Measurements from ENCODE around the gene LARP4B. TPM values are rescaled to one million over a fixed set of nuclear protein-coding genes. Genes with fewer than 3 reads are reported as not detected.

Gene LARP4B
- total RNA-seq, 1 donor from 2014 or later = 90.2 TPM

- no peak for TF ChIP-seq CTCF (IDR thresholded peaks at IDR 0.05; ENCODE audit: unreplicated experiment)
- peaks cover 45% of the 10 kb centered on the region for H3K9me3 Mint-ChIP-seq
Observed at GRCh38 chr10:767794-768193, 163.7 kb downstream of the LARP4B start.

GRCh38 chr10:767211-767610 is 164.3 kb downstream of the LARP4B start:
- Mint-ChIP-seq H3K27ac (no peak overlapping the region), H3K4me3 (no peak overlapping the region), H3K36me3 (no peaks in the 10 kb centered on the region), H3K9me3 (peaks cover 51% of the 10 kb centered on the region), H3K27me3 (ENCODE audit: low read depth) (peaks cover 5% of the 10 kb centered on the region), H3K4me1 (no peaks in the 10 kb centered on the region)
- TF ChIP-seq CTCF (IDR thresholded peaks at IDR 0.05; ENCODE audit: unreplicated experiment) = no peak
- DNase-seq (ENCODE audit: low spot score in 2 of 2, unreplicated experiment in 2 of 2) = no peak

More at GRCh38 chr10:767794-768193, 163.7 kb downstream of the LARP4B start:
- no peak for DNase-seq (ENCODE audit: low spot score in 2 of 2, unreplicated experiment in 2 of 2)
- no peaks in the 10 kb centered on the region for H3K4me1 Mint-ChIP-seq
- H3K27me3 Mint-ChIP-seq (ENCODE audit: low read depth) = peaks cover under 1% of the 10 kb centered on the region
- H3K27ac Mint-ChIP-seq = no peak overlapping the region
- no peak overlapping the region for H3K4me3 Mint-ChIP-seq
- no peaks in the 10 kb centered on the region for H3K36me3 Mint-ChIP-seq

DNA sequence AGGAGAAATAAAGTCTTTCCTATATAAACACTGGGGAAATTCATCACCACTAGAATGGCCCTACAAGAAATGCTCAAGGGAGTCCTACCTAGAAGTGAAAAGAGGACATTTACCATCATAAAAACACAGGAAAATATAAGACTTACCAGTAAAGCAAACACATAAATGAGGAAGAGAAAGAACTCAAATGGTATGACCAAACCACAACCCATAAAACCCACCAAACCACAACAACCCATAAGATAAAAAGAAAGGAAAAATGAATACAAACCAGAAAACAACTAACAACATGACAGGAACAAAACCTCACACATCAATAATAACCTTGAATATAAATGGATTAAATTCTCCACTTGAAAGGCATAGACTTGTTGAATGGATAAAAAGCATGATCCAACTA is 170.1 kb downstream of the LARP4B start:
- Mint-ChIP-seq H3K27ac (no peak overlapping the region), H3K4me1 (no peaks in the 10 kb centered on the region), H3K27me3 (ENCODE audit: low read depth) (peaks cover 14% of the 10 kb centered on the region), H3K9me3 (peaks cover 53% of the 10 kb centered on the region), H3K36me3 (no peaks in the 10 kb centered on the region), H3K4me3 (no peak overlapping the region)
- no peak for DNase-seq (ENCODE audit: low spot score in 2 of 2, unreplicated experiment in 2 of 2)
- no peak for TF ChIP-seq CTCF (IDR thresholded peaks at IDR 0.05; ENCODE audit: unreplicated experiment)

DNA sequence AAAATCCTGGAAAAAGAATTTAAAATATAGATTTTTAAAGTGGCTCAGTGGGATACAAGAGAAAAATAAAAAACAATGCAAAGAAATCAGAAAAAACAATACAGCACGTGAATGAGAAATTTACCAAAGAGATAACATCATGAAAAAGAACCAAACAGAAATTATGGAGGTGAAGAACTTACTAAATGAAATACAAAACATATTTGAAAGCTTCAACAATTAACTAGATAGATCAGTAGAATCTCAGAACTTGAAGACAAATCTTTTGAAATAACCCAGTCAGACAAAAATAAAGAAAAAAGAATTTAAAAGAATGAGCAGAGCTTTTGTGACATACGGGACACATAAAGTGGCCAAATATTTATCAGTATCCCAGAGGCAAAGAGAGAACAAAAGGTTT is 170.9 kb downstream of the LARP4B start:
- TF ChIP-seq CTCF (IDR thresholded peaks at IDR 0.05; ENCODE audit: unreplicated experiment) = no peak
- no peaks in the 10 kb centered on the region for H3K36me3 Mint-ChIP-seq
- peaks cover 51% of the 10 kb centered on the region for H3K9me3 Mint-ChIP-seq
- no peak for DNase-seq (ENCODE audit: low spot score in 2 of 2, unreplicated experiment in 2 of 2)
- no peaks in the 10 kb centered on the region for H3K4me1 Mint-ChIP-seq
- no peak overlapping the region for H3K4me3 Mint-ChIP-seq
- H3K27me3 Mint-ChIP-seq (ENCODE audit: low read depth) = peaks cover 14% of the 10 kb centered on the region
- no peak overlapping the region for H3K27ac Mint-ChIP-seq

DNA sequence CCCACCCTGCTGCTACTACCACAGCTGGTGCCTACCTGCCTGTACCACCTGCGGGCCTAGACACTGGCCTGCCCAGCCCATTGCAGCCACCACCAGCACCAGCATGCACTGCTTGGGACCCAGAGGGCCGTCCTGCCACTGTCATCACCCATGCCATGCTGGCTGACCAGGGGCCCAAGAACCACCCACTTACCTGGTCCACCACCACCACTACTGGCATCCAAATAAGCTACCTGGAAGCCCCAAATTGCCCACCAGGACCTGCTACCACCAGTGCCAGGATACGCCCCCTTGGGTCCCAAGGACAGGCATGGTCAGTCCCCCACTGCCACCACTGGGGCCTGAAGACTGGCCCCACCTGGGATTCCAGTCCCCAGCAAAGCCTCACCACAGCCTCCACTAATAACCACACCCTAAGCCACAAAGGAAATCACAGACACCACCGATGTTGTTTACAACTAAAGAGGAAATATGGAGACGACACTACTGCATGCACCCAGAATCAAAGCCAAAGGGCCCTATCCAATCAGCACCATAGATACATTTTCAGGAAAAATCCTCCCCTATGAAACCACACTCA is 171.5 kb downstream of the LARP4B start:
- Mint-ChIP-seq H3K9me3 (peaks cover 51% of the 10 kb centered on the region), H3K27me3 (ENCODE audit: low read depth) (peaks cover 14% of the 10 kb centered on the region), H3K36me3 (no peaks in the 10 kb centered on the region), H3K4me3 (no peak overlapping the region), H3K27ac (no peak overlapping the region), H3K4me1 (no peaks in the 10 kb centered on the region)
- TF ChIP-seq CTCF (IDR thresholded peaks at IDR 0.05; ENCODE audit: unreplicated experiment) = no peak
- no peak for DNase-seq (ENCODE audit: low spot score in 2 of 2, unreplicated experiment in 2 of 2)

Other genes with a start within 250 kb of the LARP4B start
- gene DIP2C, start 242.0 kb downstream of the LARP4B start, total RNA-seq = 30.3 to 30.8 TPM (median 30.6 TPM) in 3 replicates
- 66.3 to 68.5 TPM (median 67.5 TPM) in 3 replicates for gene GTPBP4, start 56.7 kb upstream of the LARP4B start, total RNA-seq
- gene IDI2, start 94.2 kb upstream of the LARP4B start, total RNA-seq = not detected in 3 replicates
- gene IDI1, start 117.4 kb upstream of the LARP4B start, total RNA-seq = 41.4 to 47.6 TPM (median 42.9 TPM) in 3 replicates
- 20.3 to 21.1 TPM (median 20.8 TPM) in 3 replicates for gene WDR37, start 124.7 kb upstream of the LARP4B start, total RNA-seq

Measured in mesothelial cell of epicardium (in vitro differentiated cells).